ENCODE results near the gene HRH4.

Gene HRH4

GRCh38 chr18:24460388-24460787 is at the start of gene HRH4:
Gene HRH4 (plus strand): TSS chr18:24460637. CDS start chr18:24460729, 92 bp downstream.
- DNase-seq: no peak

GRCh38 chr18:24413148-24413547 is 47.3 kb upstream of the HRH4 start:
- DNase-seq: peak; percentile 21

- DNase-seq: no peak
These were observed 46.0 kb upstream of the HRH4 start for GRCh38 chr18:24414349-24415003.

GRCh38 chr18:24417480-24417879 is 43.0 kb upstream of the HRH4 start:
- DNase-seq: no peak

GRCh38 chr18:24420551-24420950 is 39.9 kb upstream of the HRH4 start:
- DNase-seq: no peak

- no peak for DNase-seq
These were observed 38.6 kb upstream of the HRH4 start for GRCh38 chr18:24421831-24422230.

GRCh38 chr18:24426073-24426397 is 34.4 kb upstream of the HRH4 start:
- no peak for DNase-seq

GRCh38 chr18:24426398-24427294 is 33.8 kb upstream of the HRH4 start, which contains the start of gene IMPACT:
Gene IMPACT (plus strand): TSS chr18:24426670. CDS start chr18:24426757, 87 bp downstream.
- DNase-seq: peak; percentile 86

GRCh38 chr18:24427484-24427883 is 33.0 kb upstream of the HRH4 start:
- DNase-seq: peak; percentile 14

GRCh38 chr18:24428709-24429108 is 31.7 kb upstream of the HRH4 start:
- DNase-seq: no peak

- DNase-seq: no peak
These were observed 31.2 kb upstream of the HRH4 start for GRCh38 chr18:24429188-24429587.

- DNase-seq: no peak
These were observed 27.8 kb upstream of the HRH4 start for GRCh38 chr18:24432618-24433017.

GRCh38 chr18:24436939-24437338 is 23.5 kb upstream of the HRH4 start:
- DNase-seq: no peak

- no peak for DNase-seq
These were observed 16.6 kb upstream of the HRH4 start for GRCh38 chr18:24443870-24444269.

GRCh38 chr18:24446453-24446852 is 14.0 kb upstream of the HRH4 start:
- no peak for DNase-seq

- no peak for DNase-seq
These were observed 13.4 kb upstream of the HRH4 start for GRCh38 chr18:24446953-24447538.

GRCh38 chr18:24447961-24448360 is 12.5 kb upstream of the HRH4 start:
- no peak for DNase-seq

- DNase-seq: no peak
These were observed 3.9 kb upstream of the HRH4 start for GRCh38 chr18:24456549-24456948.

- DNase-seq: no peak
These were observed 665 bp upstream of the HRH4 start for GRCh38 chr18:24459772-24460171.

GRCh38 chr18:24461996-24462395 is 1.6 kb downstream of the HRH4 start:
- DNase-seq: no peak

- no peak for DNase-seq
These were observed 2.7 kb downstream of the HRH4 start for GRCh38 chr18:24462838-24463775.

GRCh38 chr18:24465486-24465885 is 5.0 kb downstream of the HRH4 start:
- DNase-seq: no peak

GRCh38 chr18:24466771-24467170 is 6.3 kb downstream of the HRH4 start:
- no peak for DNase-seq
